GM12892 (cell line): ENCODE data around the gene NAPG.
"Not testable (repeated sequence)": the region's sequence is repeated elsewhere in the genome, so short reads cannot be mapped to it uniquely, and the experiment has no call there.

ENCODE experiments used
- DNase-seq: peaks from one replicate; pipeline ENCODE4 v3.0.0; 2011; ENCODE audit not compliant: insufficient read length
- FAIRE-seq: peaks from 2 replicates; lab custom pipeline; 2011; peaks lifted over from hg19 to GRCh38; lab: Jason Lieb, UNC
- POLR2A ChIP-seq: IDR thresholded peaks from 2 replicates; pipeline ENCODE4 v1.6.1; 2011; ENCODE audit warnings: low read depth, low read length, control low read depth
- POLR2AphosphoS5 ChIP-seq: IDR thresholded peaks from 2 replicates; pipeline ENCODE4 v1.6.1; 2011; ENCODE audit warnings: low read depth, low read length, control low read depth
- TAF1 ChIP-seq: IDR thresholded peaks from 2 replicates; pipeline ENCODE4 v1.6.1; 2011; ENCODE audit warnings: low read depth, mild to moderate bottlenecking, control low read depth, low read length, borderline replicate concordance

Gene NAPG

GRCh38 chr18:10528439-10528838 is 2.6 kb downstream of the NAPG start:
- TF ChIP-seq POLR2A = no peak
- no peak for TF ChIP-seq TAF1
- no peak for TF ChIP-seq POLR2AphosphoS5
- FAIRE-seq = no peak
- DNase-seq = no peak

DNA sequence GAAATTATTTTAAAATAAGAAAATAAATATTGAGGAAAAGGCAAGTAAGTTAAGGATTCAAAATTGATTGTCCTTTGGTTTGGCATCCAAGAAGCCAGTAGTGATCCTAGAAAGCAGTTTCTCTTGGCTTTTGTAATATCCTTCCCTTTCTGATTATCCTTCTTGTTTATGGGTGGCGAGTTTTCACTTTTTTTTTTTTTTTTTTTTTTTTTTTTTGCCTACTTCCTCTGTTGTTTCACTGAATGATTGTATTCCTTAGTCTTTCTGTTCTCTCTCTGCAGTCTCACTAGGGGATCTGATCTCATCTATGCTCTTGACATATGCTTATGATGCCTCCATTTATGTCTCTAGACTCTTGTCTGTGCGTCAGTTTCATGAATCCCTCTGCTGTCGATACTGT is 4.2 kb downstream of the NAPG start:
- FAIRE-seq = no peak
- TF ChIP-seq TAF1 (no peak), POLR2A (no peak), POLR2AphosphoS5 (no peak)
- no peak for DNase-seq

GRCh38 chr18:10530852-10531251 is 5.0 kb downstream of the NAPG start:
- FAIRE-seq (no peak), DNase-seq (no peak)
- TF ChIP-seq POLR2AphosphoS5 (no peak), TAF1 (no peak), POLR2A (no peak)

DNA sequence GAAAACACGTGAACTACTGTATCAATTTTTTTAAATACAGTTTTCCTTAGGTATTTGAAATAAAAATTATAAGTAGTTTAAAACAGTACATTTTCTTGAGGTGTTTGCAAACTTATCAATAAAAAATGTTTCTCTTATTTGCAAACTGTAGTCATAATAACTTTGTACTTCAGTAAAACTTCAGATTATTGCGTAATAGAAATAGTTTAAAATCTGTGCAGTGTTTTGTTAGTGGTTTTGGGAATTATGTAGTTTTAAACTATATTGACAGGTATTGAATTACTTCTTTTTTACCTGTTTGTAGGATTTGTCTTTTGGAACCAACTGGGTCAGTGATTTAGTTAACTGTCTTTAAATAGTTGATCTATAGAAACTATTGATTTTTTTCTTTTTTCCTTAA is 7.3 kb downstream of the NAPG start:
- no peak for DNase-seq
- peak; percentile 17 for FAIRE-seq
- TF ChIP-seq POLR2A = no peak
- no peak for TF ChIP-seq TAF1
- TF ChIP-seq POLR2AphosphoS5 = no peak

- no peak for FAIRE-seq
- no peak for DNase-seq
- no peak for TF ChIP-seq POLR2A
- TF ChIP-seq TAF1 = no peak
- no peak for TF ChIP-seq POLR2AphosphoS5
These were observed 10.5 kb downstream of the NAPG start for GRCh38 chr18:10536280-10536679.

DNA sequence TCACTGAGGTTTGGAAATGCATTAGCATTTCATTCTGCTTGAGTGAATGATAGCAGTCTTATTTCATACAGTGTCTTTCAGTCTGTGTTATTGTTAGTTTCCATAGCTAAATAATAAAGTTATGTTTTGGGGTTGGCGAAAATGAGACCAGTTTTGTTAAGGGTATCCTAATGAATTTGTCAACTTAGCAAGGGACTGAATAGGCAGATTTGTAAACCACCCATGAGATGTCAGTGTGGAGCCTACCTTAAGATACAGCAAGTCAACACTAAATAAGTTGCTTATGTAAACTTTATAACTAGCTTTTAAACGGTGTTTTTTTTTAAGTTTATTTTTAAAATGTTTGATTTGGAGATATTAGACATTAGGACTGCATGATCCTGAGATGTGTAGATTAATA is 11.9 kb downstream of the NAPG start:
- TF ChIP-seq POLR2A (no peak), TAF1 (no peak), POLR2AphosphoS5 (no peak)
- FAIRE-seq (no peak), DNase-seq (no peak)

DNA sequence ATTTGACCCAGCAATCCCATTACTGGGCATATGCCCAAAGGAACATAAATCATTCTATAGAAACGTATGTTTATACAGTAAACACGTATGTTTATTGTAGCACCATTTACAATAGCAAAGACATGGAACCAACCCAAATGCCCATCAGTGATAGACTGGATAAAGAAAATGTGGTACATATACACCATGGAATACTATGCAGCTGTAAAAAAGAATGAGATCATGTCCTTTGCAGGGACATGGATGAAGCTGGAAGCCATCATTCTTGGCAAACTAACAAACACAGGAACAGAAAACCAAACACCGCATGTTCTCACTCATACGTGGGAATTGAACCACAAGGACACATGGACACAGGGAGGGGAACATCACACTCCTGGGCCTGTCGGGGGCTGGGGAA is 13.3 kb downstream of the NAPG start:
- not testable (repeated sequence) for FAIRE-seq, DNase-seq

DNA sequence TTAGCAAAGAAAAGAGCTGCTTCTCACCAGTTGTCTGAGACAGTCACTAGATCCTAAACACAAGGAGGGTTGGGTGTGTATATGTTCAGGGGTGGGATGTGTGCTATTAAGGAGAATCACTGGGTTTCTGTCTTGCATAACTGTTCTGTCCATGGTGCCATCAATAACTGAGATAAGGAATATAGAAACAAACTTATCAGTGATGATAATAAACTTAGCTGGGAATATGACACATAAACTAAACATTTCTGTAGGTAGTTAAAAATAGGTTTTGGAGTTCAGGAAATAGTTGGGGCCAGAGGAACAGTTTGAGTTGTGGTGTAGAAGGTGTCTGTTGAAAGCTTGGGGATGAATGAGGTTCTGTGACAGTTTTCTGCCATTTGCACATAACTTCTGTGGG is 17.4 kb downstream of the NAPG start:
- no peak for DNase-seq
- TF ChIP-seq TAF1 (no peak), POLR2A (no peak), POLR2AphosphoS5 (no peak)
- no peak for FAIRE-seq

- DNase-seq (no peak), FAIRE-seq (no peak)
- no peak for TF ChIP-seq POLR2A
- no peak for TF ChIP-seq TAF1
- no peak for TF ChIP-seq POLR2AphosphoS5
These were observed 18.4 kb downstream of the NAPG start for GRCh38 chr18:10544093-10544748.

DNA sequence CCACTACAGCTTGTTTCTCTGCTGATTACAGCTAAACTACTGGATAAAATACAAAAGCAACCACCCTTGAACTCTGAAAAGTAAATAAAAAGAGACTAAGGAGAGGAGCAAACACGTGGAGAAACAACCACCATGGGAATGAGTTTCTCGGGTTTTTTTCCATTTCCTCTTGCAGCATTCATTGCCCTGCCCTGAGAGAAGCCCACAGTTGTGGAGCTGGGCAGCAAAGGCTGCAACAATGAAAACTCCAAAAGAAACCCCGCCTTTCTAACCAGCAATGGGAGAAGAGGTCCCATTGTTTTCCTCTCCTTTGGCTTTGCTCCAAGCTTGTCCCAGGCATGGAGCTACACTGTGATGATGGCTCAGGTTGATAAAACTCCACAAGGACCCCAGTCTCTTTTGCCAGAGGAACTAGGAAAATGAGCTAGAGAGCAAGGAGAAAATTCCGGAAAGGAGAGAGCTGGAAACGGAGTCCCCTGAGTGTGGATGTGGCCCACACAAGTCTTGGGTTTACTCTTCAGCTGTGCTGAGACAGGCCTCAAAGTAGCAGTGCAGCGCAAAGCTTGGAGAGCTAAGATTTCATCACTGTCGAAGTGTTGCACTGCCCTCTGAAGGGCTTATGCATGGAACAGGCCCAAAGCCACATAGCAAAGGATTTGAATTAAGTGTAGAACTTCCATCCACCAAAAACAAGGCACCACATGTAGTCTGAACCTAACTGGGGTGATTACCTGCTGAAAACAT is 20.9 kb downstream of the NAPG start:
- no peak for FAIRE-seq
- TF ChIP-seq POLR2A (no peak), POLR2AphosphoS5 (no peak), TAF1 (no peak)
- no peak for DNase-seq

DNA sequence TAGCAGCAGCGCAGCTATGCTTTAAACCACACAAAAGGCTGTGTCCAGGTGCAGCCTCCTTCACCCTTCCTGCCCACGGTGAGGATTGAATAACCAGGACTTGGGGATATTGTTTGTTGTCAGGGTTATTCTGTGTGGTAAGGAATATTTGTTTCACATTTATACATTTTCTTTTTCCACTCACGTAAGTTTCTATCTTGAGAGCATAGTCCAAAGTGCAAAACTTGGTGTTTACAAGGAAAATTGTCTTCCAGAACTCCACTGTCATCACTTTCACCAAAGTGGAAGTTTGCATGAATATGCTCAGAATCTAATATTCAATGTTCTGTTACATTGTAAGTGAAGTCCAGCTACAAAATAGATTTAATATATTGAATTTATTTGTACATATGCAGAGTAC is 26.4 kb downstream of the NAPG start:
- DNase-seq = no peak
- TF ChIP-seq POLR2AphosphoS5 = no peak
- TF ChIP-seq POLR2A = no peak
- no peak for TF ChIP-seq TAF1
- FAIRE-seq = no peak

- not testable (repeated sequence) for FAIRE-seq, DNase-seq
These were observed 30.4 kb downstream of the NAPG start for GRCh38 chr18:10556251-10556650.
